Brain microvascular endothelial cell (primary cell): Measurements from ENCODE around the gene C17orf114.

ENCODE experiments used
- DNase-seq: peaks from one replicate; pipeline ENCODE4 v3.0.0-alpha.2; 2020
- H3K27ac ChIP-seq: fragments of 250-450 bp; sonication (Bioruptor Pico); 2 replicates; pipeline ENCODE4 v1.5.1; 2020; ENCODE audit warnings: mild to moderate bottlenecking, moderate library complexity
- H3K27me3 ChIP-seq: fragments of 250-450 bp; sonication (Bioruptor Pico); replicated peaks from 2 replicates; pipeline ENCODE4 v1.5.1; 2020; ENCODE audit warnings: mild to moderate bottlenecking
- H3K36me3 ChIP-seq: fragments of 250-450 bp; sonication (Bioruptor Pico); replicated peaks from 2 replicates; pipeline ENCODE4 v1.5.1; 2020; ENCODE audit warnings: mild to moderate bottlenecking
- H3K4me3 ChIP-seq: 2 replicates; pipeline ENCODE4 v1.5.1; 2011; ENCODE audit warnings: low read depth, mild to moderate bottlenecking, control low read depth, low read length, moderate library complexity
- in situ Hi-C: cut with HindIII; loops from 2 replicates; pipeline ENCODE4 v1.10.0; 2017; ENCODE audit warnings: low sequenced_read_pairs, low pct_ligation_motif_present
- TF ChIP-seq, protein P1 (sequence below): IDR thresholded peaks from 2 replicates; pipeline ENCODE4 v1.5.1; 2011; ENCODE audit warnings: low read depth, mild to moderate bottlenecking, moderate library complexity, low read length, control low read depth, inconsistent platforms; ENCODE audit errors: missing control alignments

Gene C17orf114

DNA sequence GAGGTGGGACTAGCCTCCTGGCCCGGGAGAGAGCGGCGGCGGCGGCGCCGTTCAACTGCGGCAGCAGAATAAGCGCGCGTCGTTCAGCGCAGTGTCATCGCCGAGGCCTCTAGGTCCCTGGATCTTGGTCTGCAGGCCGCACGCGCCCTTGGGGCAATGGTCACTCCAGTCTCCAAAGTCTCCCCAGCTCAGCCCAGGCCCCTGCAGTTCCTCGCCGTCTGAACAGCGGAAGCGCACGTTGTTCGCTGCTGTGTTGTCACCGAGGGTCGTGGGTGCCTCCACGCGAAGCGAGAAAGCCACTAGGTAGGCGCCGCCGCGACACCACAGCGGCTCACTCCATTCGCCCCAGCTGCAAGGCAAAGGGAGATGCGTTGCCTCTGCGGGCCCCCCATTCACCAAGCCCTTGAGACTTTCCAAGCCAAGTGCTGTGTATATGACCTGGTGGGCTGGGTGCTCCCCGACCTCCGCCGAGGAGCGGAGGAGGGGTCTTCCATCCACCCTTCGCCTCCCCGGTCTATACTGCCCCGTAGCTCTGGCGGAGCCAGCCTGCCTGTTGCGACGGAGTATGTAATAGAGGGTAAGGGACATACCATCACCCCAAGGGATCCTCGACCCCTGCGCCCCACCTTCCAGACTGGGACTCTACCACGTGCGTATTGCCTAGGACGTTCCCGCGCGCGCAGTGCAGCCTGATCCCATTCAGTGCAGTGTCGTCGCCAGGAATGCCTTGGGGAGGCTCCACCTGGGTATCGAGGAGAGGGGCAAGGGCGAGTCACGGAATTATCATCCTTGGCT, 16.6 kb downstream of the C17orf114 start:
- Histone ChIP-seq H3K4me3 (peak overlapping the region; percentile 3), H3K27ac (no peak overlapping the region), H3K27me3 (peaks cover 6% of the 10 kb centered on the region), H3K36me3 (no peaks in the 10 kb centered on the region)
- no peak for DNase-seq
- in situ Hi-C loops, result no loop called here
- TF ChIP-seq, protein P1, sequence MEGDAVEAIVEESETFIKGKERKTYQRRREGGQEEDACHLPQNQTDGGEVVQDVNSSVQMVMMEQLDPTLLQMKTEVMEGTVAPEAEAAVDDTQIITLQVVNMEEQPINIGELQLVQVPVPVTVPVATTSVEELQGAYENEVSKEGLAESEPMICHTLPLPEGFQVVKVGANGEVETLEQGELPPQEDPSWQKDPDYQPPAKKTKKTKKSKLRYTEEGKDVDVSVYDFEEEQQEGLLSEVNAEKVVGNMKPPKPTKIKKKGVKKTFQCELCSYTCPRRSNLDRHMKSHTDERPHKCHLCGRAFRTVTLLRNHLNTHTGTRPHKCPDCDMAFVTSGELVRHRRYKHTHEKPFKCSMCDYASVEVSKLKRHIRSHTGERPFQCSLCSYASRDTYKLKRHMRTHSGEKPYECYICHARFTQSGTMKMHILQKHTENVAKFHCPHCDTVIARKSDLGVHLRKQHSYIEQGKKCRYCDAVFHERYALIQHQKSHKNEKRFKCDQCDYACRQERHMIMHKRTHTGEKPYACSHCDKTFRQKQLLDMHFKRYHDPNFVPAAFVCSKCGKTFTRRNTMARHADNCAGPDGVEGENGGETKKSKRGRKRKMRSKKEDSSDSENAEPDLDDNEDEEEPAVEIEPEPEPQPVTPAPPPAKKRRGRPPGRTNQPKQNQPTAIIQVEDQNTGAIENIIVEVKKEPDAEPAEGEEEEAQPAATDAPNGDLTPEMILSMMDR, result no peak

DNA sequence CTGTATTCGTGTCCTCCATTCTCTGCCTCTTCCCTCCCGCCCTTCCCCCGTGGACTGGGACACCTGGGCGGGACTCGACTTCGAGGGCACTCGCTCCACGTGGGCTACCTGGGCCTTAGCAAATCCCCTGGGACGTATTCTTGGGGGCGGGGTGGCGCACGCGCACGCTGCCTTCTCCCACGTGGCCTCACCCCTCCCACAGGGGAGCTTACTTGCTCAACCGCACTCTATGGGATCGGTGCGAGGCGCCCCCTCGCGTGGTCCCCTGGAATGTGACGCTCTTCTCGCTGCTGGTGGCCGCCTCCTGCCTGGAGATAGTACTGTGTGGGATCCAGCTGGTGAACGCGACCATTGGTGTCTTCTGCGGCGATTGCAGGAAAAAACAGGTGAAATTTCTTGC, 19.5 kb downstream of the C17orf114 start:
- Histone ChIP-seq H3K27me3 (peaks cover 6% of the 10 kb centered on the region), H3K4me3 (no peak overlapping the region), H3K36me3 (no peaks in the 10 kb centered on the region), H3K27ac (no peak overlapping the region)
- DNase-seq, result no peak
- TF ChIP-seq, protein P1, result no peak
- in situ Hi-C loops, result no loop called here

DNA sequence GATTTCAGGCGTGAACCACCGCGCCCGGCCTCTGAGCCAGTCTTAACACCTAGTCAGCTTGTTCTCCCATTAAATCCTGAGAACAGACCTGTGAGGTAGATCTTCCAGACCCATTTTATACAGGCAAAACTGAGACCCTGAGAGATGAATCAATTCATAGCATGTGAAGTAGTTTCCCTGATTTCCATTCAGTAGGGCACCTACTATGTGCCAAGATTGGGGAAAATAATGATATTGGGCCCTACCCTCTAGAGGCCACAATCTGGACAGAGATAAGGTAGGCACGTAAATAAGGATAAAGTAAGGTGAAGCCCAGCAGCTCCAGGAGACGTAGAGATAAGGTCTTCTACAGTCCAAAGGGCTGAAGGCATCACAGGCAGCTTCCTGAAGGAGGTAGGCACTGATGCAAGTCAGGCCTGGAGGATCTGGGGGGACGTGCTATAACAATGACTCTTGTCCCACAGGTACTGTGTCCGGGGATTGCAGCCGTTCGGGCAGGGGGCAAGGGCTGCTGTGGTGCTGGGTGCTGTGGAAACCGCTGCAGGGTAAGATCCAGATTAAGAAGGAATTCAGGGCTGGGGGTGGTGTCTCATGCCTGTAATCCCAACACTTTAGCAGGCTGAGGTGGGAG, 21.7 kb downstream of the C17orf114 start:
- H3K36me3 ChIP-seq, result no peaks in the 10 kb centered on the region
- peaks cover 4% of the 10 kb centered on the region for H3K27me3 ChIP-seq
- TF ChIP-seq, protein P1, result no peak
- no peak overlapping the region for H3K27ac ChIP-seq
- DNase-seq, result no peak
- H3K4me3 ChIP-seq, result no peak overlapping the region
- in situ Hi-C loops, result no loop called here

DNA sequence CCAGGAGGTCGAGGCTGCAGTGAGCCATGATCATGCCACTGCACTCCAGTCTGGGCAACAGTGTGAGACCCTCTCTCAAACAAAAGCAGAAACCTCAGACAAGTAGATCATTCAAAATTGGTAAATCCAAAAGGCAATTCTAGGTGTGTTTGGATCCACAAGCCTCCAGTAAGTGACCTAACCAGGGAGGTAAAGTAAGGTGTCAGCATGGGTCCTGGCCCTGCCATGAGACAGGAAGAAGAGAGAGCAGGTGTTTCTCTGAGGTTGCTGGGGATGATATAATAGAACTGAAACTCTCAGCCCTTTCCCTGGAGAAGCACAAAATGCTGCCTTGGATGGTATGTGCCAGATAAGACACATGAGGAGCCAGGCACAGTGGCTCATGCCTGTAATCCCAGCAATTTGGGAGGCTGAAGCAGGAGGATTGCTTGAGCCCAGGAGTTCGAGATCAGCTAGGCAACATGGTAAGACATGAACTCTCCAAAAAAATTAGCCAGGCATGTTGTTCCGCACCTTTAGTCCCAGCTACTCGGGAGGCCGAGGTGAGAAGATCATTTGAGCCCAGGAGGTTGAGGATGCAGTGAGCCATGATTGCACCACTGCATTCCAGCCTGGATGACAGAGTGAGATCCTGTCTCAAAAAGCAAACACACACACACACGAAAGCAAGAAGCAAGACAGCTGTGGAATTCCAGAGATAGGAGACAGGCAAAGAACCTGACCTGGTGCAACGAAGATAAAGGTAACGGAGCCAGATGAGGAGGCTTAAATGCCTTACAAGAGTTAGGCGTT, 24.0 kb downstream of the C17orf114 start:
- TF ChIP-seq, protein P1, result no peak
- Histone ChIP-seq H3K27ac (no peak overlapping the region), H3K27me3 (peaks cover 2% of the 10 kb centered on the region), H3K4me3 (no peak overlapping the region), H3K36me3 (no peaks in the 10 kb centered on the region)
- DNase-seq, result peak; percentile 13
- in situ Hi-C loops, result no loop called here

DNA sequence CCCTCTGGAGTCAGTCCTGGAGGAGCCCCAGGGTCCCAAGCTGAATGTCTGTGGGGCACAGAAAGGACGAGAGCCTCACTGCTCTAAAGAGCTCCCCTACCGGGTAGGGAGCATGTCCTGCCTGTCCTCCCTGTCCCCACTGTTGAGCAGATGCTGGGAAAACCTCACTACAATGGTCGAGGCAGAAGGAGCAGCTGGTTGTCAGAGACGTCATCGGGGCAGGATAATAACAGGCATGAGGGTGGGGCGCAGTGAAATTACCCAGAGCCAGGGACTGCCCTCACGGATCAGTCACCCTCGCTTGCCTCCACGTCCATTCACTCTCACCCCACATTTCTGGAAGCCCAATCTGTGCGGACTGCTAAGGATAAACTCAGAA, 29.9 kb downstream of the C17orf114 start:
- H3K27me3 ChIP-seq, result peaks cover 4% of the 10 kb centered on the region
- DNase-seq, result no peak
- in situ Hi-C loops, result no loop called here
- no peak overlapping the region for H3K4me3 ChIP-seq
- TF ChIP-seq, protein P1, result no peak
- H3K36me3 ChIP-seq, result no peaks in the 10 kb centered on the region
- no peak overlapping the region for H3K27ac ChIP-seq
